ENCODE results near the gene UBA1. TPM values are rescaled to one million over a fixed set of nuclear protein-coding genes. Genes with fewer than 3 reads are reported as not detected.

UBA1 gene
- total and polyA plus RNA-seq, 2 of the 8 experiments (the other 6 are each of a cell fraction or from before 2014, with no cell fraction given) = 313 to 458 TPM

DNA sequence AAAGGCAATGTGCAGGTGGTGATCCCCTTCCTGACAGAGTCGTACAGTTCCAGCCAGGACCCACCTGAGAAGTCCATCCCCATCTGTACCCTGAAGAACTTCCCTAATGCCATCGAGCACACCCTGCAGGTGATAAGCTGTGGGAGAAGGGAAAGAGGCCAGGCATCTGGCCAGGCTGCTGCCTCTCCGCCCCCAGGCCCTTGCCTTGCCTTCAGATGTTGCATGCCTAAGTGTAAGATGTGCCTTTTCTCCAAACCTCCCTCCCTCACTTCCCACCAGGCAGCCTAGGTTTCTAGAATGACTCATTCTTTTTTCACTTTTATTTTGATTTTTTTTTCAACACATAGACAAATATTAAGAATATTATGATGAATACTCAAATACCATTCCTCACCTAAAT lies 12.7 kb downstream of the UBA1 start (continued):
- TF ChIP-seq TAF7 (optimal IDR thresholded peaks at IDR 0.05; ENCODE audit: borderline replicate concordance, low read depth, low read length) = no peak

Data from H1 (cell line).